ENCODE data around the gene SLC25A19. TPM values are rescaled to one million over a fixed set of nuclear protein-coding genes. Genes with fewer than 3 reads are reported as not detected.

SLC25A19 gene
- total and polyA plus RNA-seq, 10 of the 15 experiments (the other 5 are each of a cell fraction or from before 2014, with no cell fraction given): 32.9 to 91.6 (median 53.7) TPM

DNA sequence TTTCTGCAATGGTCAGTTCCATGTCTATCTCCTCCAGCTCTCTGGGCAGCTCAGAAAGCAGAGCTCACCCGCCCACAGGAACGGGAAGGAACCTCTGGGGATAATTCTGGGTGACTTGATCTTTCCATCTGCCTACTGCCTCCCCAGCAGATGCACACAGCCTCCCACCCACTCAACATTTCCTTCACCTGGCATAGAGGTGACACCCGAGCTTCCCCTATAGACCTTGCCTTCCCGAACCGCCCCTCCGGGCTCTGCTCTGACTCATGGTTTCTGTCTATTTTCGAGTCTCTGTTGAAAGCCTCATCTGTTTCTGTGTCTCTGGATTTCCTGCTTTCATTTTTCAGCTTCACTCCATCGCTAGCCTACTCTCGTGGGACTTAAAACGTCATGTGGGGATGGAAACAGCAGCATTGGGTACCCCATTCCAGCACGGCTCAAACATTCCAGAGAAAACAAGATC is 39.2 kb downstream of the SLC25A19 start (continued):
- peak in 1 of 2 experiments; percentile 68; a peak in 2 of 4 replicates for TF ChIP-seq ETV6 (conservative IDR thresholded peaks at IDR 0.05 in 1 of 2, IDR thresholded peaks at IDR 0.05 in 1 of 2; ENCODE audit: borderline replicate concordance in 1 of 2, low read depth in 1 of 2)
- peak; percentile 63; the same call in 1 of the 2 replicates for TF ChIP-seq NFIC (IDR thresholded peaks at IDR 0.05; ENCODE audit: low read depth, low read length)
- 0 out of 2 replicates have a peak, but pooled peaks have one; percentile 54 for TF ChIP-seq RFX5 (IDR thresholded peaks at IDR 0.05; ENCODE audit: low read depth, low read length)
- 0 out of 2 replicates have a peak, but pooled peaks have one; percentile 26 for TF ChIP-seq TAF1 (IDR thresholded peaks at IDR 0.05; ENCODE audit: borderline replicate concordance, low read depth, low read length)
- TF ChIP-seq SREBF2 (IDR thresholded peaks at IDR 0.05; ENCODE audit: low read length): no peak
- TF ChIP-seq SP1 (IDR thresholded peaks at IDR 0.05; ENCODE audit: low read depth, low read length): peak; percentile 16
- no peak for TF ChIP-seq GABPA (IDR thresholded peaks at IDR 0.05; ENCODE audit: low read depth)
- TF ChIP-seq BHLHE40 (IDR thresholded peaks at IDR 0.05; ENCODE audit: borderline replicate concordance in 1 of 2, low read depth in 2 of 2, low read length in 1 of 2): peak in 1 of 2 experiments; percentile 10; a peak in 1 of 4 replicates

DNA sequence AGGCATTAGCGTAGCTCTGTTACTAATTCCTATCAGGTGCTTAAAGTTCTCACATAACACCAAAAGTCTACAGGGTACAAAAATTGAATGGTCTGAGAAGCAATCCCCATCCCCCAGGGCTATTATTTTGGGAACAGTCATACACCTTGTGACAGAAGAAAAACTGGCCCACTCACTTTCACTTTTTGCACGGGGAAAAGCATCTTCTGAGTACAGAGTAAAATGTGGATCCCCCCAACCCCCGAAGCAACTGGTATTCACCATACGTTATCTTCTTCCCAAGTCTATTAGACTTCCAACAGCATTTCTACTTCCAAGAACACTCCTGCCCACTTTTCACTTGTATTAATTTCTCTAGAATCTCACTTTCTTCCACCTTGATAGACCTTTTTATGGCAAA is 39.7 kb downstream of the SLC25A19 start:
- Histone ChIP-seq H3K4me3 (peak overlapping the region; percentile 66; the same call in 1 of the 2 replicates), H3K4me2 (ENCODE audit: control insufficient read depth, insufficient read depth) (peak overlapping the region; percentile 83), H3K79me2 (ENCODE audit: control insufficient read depth, insufficient read depth, low read length) (peaks cover 37% of the 10 kb centered on the region), H4K20me1 (ENCODE audit: control insufficient read depth, insufficient read depth) (no peaks in the 10 kb centered on the region), H3K27ac (ENCODE audit: control insufficient read depth, insufficient read depth) (peak overlapping the region; percentile 70), H2AFZ (ENCODE audit: control insufficient read depth, low read depth, low read length) (no peak overlapping the region), H3K9ac (ENCODE audit: control insufficient read depth, insufficient read depth, low read length) (peak overlapping the region; percentile 3; the same call in 1 of the 2 replicates), H3K36me3 (ENCODE audit: control insufficient read depth in 2 of 2, insufficient read depth in 2 of 2, low read length in 1 of 2) (peaks cover 12% of the 10 kb centered on the region in 2 experiments), H3K27me3 (replicated peaks in 1 of 2; ENCODE audit: control insufficient read depth in 2 of 2, insufficient read depth in 2 of 2, low read length in 1 of 2) (no peaks in the 10 kb centered on the region), H3K4me1 (ENCODE audit: control insufficient read depth, insufficient read depth, low read length) (peaks cover 32% of the 10 kb centered on the region), H3K9me3 (replicated peaks; ENCODE audit: control insufficient read depth, insufficient read depth, low read length) (no peaks in the 10 kb centered on the region)
- in situ Hi-C loops (cut with MboI): no loop called here
- TSS peak; percentile 49 for BruUV-seq (replicated peaks)
- ATAC-seq: peak; percentile 6; the same call in 1 of the 3 replicates
- no peak for DNase-seq (ENCODE audit: low read depth, low spot score)
- ChIA-PET SMC1A (ENCODE audit: uncharacterized antibody, unreplicated experiment) (interaction anchor here (0.9 to 3.9 kb wide), 9 partner anchors 9 to 238 kb away, joined by 3 to 62 read pairs (median 4); partner anchors contain the start of genes GGA3, MRPS7 and SLC25A19), CTCF (interaction anchor here (0.5 to 3.3 kb wide), 20 partner anchors 10 to 504 kb away, joined by 3 to 34 read pairs (median 4); partner anchors contain the start of genes GGA3, MIF4GD, MRPS7 and SLC25A19), POLR2A (interaction anchor here (1.0 to 6.6 kb wide), 8 partner anchors 12 to 531 kb away, joined by 3 to 81 read pairs (median 4); partner anchors contain the start of genes GGA3, MIF4GD, MRPS7 and SLC25A19), RAD21 (ENCODE audit: unreplicated experiment) (interaction anchor here (1.1 to 3.3 kb wide), 7 partner anchors 12 to 326 kb away, joined by 3 to 21 read pairs (median 8); partner anchors contain the start of genes GGA3, MIF4GD, MRPS7 and NUP85)
- 13% methylated on average over 4 of the region's 4 CpGs for WGBS (ENCODE audit: insufficient coverage, insufficient replicate concordance, low lambda C conversion rate, missing lambda C conversion rate)
- TF ChIP-seq, protein P1, sequence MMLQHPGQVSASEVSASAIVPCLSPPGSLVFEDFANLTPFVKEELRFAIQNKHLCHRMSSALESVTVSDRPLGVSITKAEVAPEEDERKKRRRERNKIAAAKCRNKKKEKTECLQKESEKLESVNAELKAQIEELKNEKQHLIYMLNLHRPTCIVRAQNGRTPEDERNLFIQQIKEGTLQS (IDR thresholded peaks at IDR 0.05; ENCODE audit: borderline replicate concordance, extremely low read depth, low read depth, low read length): no peak
- TF ChIP-seq HDGF (IDR thresholded peaks at IDR 0.05): no peak
- TF ChIP-seq SREBF1 (IDR thresholded peaks at IDR 0.05; ENCODE audit: low read length): no peak
- no peak for TF ChIP-seq TCF12 (IDR thresholded peaks at IDR 0.05; ENCODE audit: low read depth, low read length)
- TF ChIP-seq ESRRA (IDR thresholded peaks at IDR 0.05; ENCODE audit: low read length): no peak
- no peak for TF ChIP-seq RELA (IDR thresholded peaks at IDR 0.05; ENCODE audit: borderline replicate concordance, partially characterized antibody)
- TF ChIP-seq BHLHE40 (IDR thresholded peaks at IDR 0.05; ENCODE audit: borderline replicate concordance in 1 of 2, low read depth in 2 of 2, low read length in 1 of 2): no peak
- no peak for TF ChIP-seq WRNIP1 (IDR thresholded peaks at IDR 0.05; ENCODE audit: borderline replicate concordance, low read depth, low read length)
- no peak for FAIRE-seq
- intact Hi-C loops (cut with micrococcal nuclease; ENCODE audit: unreplicated experiment): no loop called here

Measured in GM12878 (cell line).